Right atrium auricular region (tissue), 2 donors: ENCODE data around the gene TCF25. TPM values are rescaled to one million over a fixed set of nuclear protein-coding genes. Genes with fewer than 3 reads are reported as not detected.
A peak's percentile ranks its signal among the peaks of the same experiment; 100 is the strongest.
"Not testable (repeated sequence)": the region's sequence is repeated elsewhere in the genome, so short reads cannot be mapped to it uniquely, and the experiment has no call there.

ENCODE experiments used
- DNase-seq: peaks from one replicate; pipeline ENCODE4 v3.0.0-alpha.2; 2019; ENCODE audit warnings: low spot score
- H3K27ac ChIP-seq, 2 donors: fragments of 200-600 bp; sonication (generic); 1 replicate in 1 of 2; 2 replicates in 1 of 2; pipeline ENCODE4 v1.5.1; 2016 to 2019
- H3K27me3 ChIP-seq, 2 donors: fragments of 200-600 bp; sonication (generic); one replicate each; pipeline versions ENCODE4 v1.5.1 to v1.6.0; 2017 to 2019
- H3K36me3 ChIP-seq: fragments of 200-600 bp; sonication (generic); one replicate; pipeline ENCODE4 v1.5.1; 2016
- H3K4me1 ChIP-seq, 2 donors: fragments of 200-600 bp; sonication (generic); one replicate each; pipeline versions ENCODE4 v1.5.1 to v1.6.0; 2017 to 2019
- H3K4me3 ChIP-seq, 2 donors: fragments of 200-600 bp; sonication (generic); 1 replicate in 1 of 2; 2 replicates in 1 of 2; pipeline ENCODE4 v1.5.1; 2017 to 2019; ENCODE audit warnings: mild to moderate bottlenecking in 1 of 2, moderate library complexity in 1 of 2
- H3K9me3 ChIP-seq, 2 donors: fragments of 200-600 bp; sonication (generic); one replicate each; pipeline ENCODE4 v1.5.1; 2019
- total RNA-seq, 2 donors: library from RNA; depleted of rRNA; stranded (reverse); fragments of >200 nt; gene quantifications; one replicate each; pipeline ENCODE4 v1.1.0, GENCODE V29; 2016
- TF ChIP-seq, protein P1 (sequence below), 2 donors: fragments of 200-600 bp; sonication (generic); IDR thresholded peaks; one replicate each; pipeline ENCODE4 v1.5.1; 2019; ENCODE audit warnings: antibody characterized with exemption in 2 of 2

TCF25 gene
- total RNA-seq, 2 donors from 2014 or later: 91.8 to 108 TPM

DNA sequence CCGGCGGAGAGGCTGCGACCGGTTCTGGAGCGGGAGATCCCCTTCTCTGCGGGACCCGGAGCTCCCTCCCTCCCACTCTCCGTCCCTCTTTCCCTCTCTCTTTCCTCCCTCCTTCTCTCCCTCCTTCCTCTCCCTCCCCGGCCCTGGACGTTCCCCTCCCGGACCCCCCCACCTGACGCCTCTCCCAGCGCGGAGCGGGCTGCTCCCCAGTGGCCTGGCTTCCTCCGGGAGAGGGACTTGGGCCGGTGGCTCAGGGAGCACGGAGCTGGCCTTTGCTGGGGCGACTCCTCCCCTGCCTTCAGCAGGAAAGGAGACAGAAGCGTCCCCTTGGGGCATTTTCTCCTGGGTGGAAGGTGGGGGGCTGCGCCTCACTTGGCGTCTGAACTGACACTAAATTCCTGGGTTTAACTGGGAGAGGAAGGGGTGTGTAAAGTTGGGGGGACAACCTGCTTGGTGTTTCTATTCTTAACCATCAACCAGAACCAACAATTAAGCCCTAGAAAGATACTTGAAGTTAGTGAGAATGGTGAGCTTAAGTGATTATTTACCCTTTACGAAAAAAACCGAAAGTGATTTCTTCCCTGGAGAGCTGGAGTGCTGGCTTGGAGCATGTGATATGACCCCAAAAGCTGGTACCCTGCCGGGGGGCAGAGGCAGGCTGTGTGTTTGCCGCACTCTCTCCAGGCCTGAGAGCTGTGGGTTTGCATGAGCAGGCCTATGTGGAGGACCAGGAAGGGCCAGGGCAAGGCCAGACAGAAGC is 44.3 kb upstream of the TCF25 start:
- TF ChIP-seq, protein P1, sequence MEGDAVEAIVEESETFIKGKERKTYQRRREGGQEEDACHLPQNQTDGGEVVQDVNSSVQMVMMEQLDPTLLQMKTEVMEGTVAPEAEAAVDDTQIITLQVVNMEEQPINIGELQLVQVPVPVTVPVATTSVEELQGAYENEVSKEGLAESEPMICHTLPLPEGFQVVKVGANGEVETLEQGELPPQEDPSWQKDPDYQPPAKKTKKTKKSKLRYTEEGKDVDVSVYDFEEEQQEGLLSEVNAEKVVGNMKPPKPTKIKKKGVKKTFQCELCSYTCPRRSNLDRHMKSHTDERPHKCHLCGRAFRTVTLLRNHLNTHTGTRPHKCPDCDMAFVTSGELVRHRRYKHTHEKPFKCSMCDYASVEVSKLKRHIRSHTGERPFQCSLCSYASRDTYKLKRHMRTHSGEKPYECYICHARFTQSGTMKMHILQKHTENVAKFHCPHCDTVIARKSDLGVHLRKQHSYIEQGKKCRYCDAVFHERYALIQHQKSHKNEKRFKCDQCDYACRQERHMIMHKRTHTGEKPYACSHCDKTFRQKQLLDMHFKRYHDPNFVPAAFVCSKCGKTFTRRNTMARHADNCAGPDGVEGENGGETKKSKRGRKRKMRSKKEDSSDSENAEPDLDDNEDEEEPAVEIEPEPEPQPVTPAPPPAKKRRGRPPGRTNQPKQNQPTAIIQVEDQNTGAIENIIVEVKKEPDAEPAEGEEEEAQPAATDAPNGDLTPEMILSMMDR (IDR thresholded peaks at IDR 0.05): no peak
- Histone ChIP-seq H3K27me3 (no peaks in the 10 kb centered on the region), H3K4me3 (peak overlapping the region; percentile 9 to 51), H3K4me1 (peaks cover 0 to 15% of the 10 kb centered on the region in 2 donors), H3K27ac (no peak overlapping the region), H3K36me3 (no peaks in the 10 kb centered on the region), H3K9me3 (no peaks in the 10 kb centered on the region)
- no peak for DNase-seq

GRCh38 chr16:89829630-89830437 is 43.6 kb upstream of the TCF25 start:
- TF ChIP-seq, protein P1 (IDR thresholded peaks at IDR 0.05): no peak
- Histone ChIP-seq H3K27ac (no peak overlapping the region), H3K27me3 (no peaks in the 10 kb centered on the region), H3K9me3 (no peaks in the 10 kb centered on the region), H3K36me3 (no peaks in the 10 kb centered on the region), H3K4me3 (no peak overlapping the region), H3K4me1 (peaks cover 0 to 15% of the 10 kb centered on the region in 2 donors)
- DNase-seq: no peak

DNA sequence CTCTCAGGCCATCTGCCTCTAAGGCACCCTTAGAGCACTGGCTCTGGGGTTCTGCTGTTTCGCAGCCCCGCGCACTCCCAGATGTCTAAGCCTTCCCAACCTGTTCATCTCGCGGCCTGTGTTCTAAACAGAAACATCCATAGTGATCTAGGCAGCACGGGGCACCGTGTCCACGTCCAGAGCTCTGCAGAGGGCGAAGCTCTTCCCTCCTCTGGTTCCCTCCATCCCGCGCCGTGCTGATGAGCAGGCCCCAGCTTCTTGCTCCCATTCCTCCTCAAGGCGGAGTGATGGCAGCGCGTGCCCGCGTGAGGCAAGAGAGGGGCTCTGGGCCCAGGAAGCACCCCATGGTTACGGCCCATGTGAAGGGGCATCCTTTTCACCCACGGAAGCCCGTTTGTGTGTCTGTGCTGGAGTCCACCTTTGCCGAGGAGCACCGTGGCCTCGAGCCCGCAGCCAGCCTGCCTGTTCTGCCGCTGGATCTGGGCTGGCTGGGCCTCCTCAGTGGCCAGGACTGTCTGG is 41.5 kb upstream of the TCF25 start:
- Histone ChIP-seq H3K9me3 (no peaks in the 10 kb centered on the region), H3K4me1 (peaks cover 0 to 15% of the 10 kb centered on the region in 2 donors), H3K4me3 (no peak overlapping the region), H3K36me3 (no peaks in the 10 kb centered on the region), H3K27me3 (no peaks in the 10 kb centered on the region), H3K27ac (no peak overlapping the region)
- no peak for DNase-seq
- TF ChIP-seq, protein P1 (IDR thresholded peaks at IDR 0.05): no peak

- not testable (repeated sequence) for DNase-seq, H3K4me1 ChIP-seq, H3K27ac ChIP-seq, H3K27me3 ChIP-seq, H3K36me3 ChIP-seq, H3K9me3 ChIP-seq, H3K4me3 ChIP-seq
Observed at GRCh38 chr16:89833664-89834363, 39.6 kb upstream of the TCF25 start.

DNA sequence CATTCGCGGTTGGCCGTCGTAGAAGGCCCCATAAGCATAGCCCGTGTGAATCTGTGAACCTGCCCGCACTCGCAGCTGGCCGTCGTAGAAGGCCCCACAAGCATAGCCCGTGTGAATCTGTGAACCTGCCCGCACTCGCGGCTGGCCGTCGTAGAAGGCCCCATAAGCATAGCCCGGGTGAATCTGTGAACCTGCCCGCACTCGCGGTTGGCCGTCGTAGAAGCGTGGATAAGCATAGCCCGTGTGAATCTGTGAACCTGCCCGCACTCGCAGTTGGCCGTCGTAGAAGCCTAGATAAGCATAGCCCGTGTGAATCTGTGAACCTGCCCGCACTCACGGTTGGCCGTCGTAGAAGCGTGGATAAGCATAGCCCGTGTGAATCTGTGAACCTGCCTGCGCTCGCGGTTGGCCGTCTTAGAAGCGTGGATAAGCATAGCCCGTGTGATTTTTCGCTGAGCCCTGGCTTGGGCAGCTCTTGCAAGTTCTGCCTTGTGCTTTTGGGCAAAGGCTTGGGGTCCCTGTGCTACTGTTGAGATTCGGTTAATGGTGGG is 38.5 kb upstream of the TCF25 start:
- not testable (repeated sequence) for H3K27ac ChIP-seq, H3K9me3 ChIP-seq, H3K36me3 ChIP-seq

GRCh38 chr16:89836484-89836883 is 36.9 kb upstream of the TCF25 start:
- H3K27ac ChIP-seq, H3K27me3 ChIP-seq, DNase-seq, H3K4me1 ChIP-seq, H3K9me3 ChIP-seq, H3K4me3 ChIP-seq, H3K36me3 ChIP-seq: not testable (repeated sequence)

More for the DNA sequence above, 38.5 kb upstream of the TCF25 start:
- not testable (repeated sequence) for H3K4me3 ChIP-seq, DNase-seq, H3K4me1 ChIP-seq, H3K27me3 ChIP-seq
